ENCODE data around the gene ZC3HAV1. TPM values are rescaled to one million over a fixed set of nuclear protein-coding genes. Genes with fewer than 3 reads are reported as not detected.

The ZC3HAV1 gene
- total and polyA plus RNA-seq, 2 of the 13 experiments (the other 11 are each of a cell fraction or from before 2014, with no cell fraction given): 12.7 to 23.7 TPM

- TF ChIP-seq ZHX2 (IDR thresholded peaks at IDR 0.05; ENCODE audit: low read depth) (no peak), ZHX2 (CRISPR knock-in tag; IDR thresholded peaks at IDR 0.05; ENCODE audit: borderline replicate concordance) (no peak), CAMTA2 (CRISPR knock-in tag; IDR thresholded peaks at IDR 0.05; ENCODE audit: borderline replicate concordance) (no peak), ZBTB1 (CRISPR knock-in tag; IDR thresholded peaks at IDR 0.05; ENCODE audit: borderline replicate concordance) (no peak), YEATS2 (CRISPR knock-in tag; IDR thresholded peaks at IDR 0.05; ENCODE audit: borderline replicate concordance) (no peak), ZNF747 (CRISPR knock-in tag; IDR thresholded peaks at IDR 0.05; ENCODE audit: borderline replicate concordance) (no peak), HOXA3 (CRISPR knock-in tag; IDR thresholded peaks at IDR 0.05) (no peak), BCL6 (CRISPR knock-in tag; IDR thresholded peaks at IDR 0.05) (no peak), ZNF839 (CRISPR knock-in tag; IDR thresholded peaks at IDR 0.05; ENCODE audit: borderline replicate concordance) (no peak), RFXAP (CRISPR knock-in tag; IDR thresholded peaks at IDR 0.05; ENCODE audit: borderline replicate concordance) (no peak), EEA1 (CRISPR knock-in tag; IDR thresholded peaks at IDR 0.05; ENCODE audit: borderline replicate concordance) (no peak), ZNF841 (CRISPR knock-in tag; IDR thresholded peaks at IDR 0.05; ENCODE audit: borderline replicate concordance) (no peak), NPAS2 (CRISPR knock-in tag; IDR thresholded peaks at IDR 0.05; ENCODE audit: borderline replicate concordance) (no peak), AHR (CRISPR knock-in tag; IDR thresholded peaks at IDR 0.05) (no peak), ZNF629 (CRISPR knock-in tag; conservative IDR thresholded peaks at IDR 0.05) (no peak), ZNF646 (CRISPR knock-in tag; IDR thresholded peaks at IDR 0.05) (no peak), HDAC6 (IDR thresholded peaks at IDR 0.05; ENCODE audit: low read depth, low read length) (no peak)
Observed at GRCh38 chr7:139049936-139050335, 59.6 kb downstream of the ZC3HAV1 start (continued).
